ENCODE results near the gene IL2RA. TPM values are rescaled to one million over a fixed set of nuclear protein-coding genes. Genes with fewer than 3 reads are reported as not detected.

IL2RA gene
- total and polyA plus RNA-seq, 2 donors (not counting 3 experiments of a cell fraction or from before 2014, with no cell fraction given), result not detected

- CTCF ChIA-PET, result interaction anchor here (1.2 to 2.6 kb wide), 3 partner anchors 12 to 301 kb away, joined by 3 to 9 read pairs (median 3); partner anchors contain the start of gene RBM17
- Histone ChIP-seq H4K20me1 (replicated peaks; ENCODE audit: control insufficient read depth, extremely low read depth, insufficient read depth, low read length) (peaks cover 6% of the 10 kb centered on the region), H3K79me2 (ENCODE audit: control insufficient read depth, insufficient read depth, low read length) (peaks cover 74% of the 10 kb centered on the region), H2AFZ (ENCODE audit: low read depth, low read length) (no peak overlapping the region), H3K4me3 (replicated peaks in 1 of 3; ENCODE audit: insufficient read depth in 1 of 3, low read depth in 1 of 3, low read length in 3 of 3) (no peak overlapping the region), H3K36me3 (ENCODE audit: control insufficient read depth in 2 of 2, extremely low read depth in 1 of 2, insufficient read depth in 2 of 2, low read length in 2 of 2) (peaks cover 9 to 19% of the 10 kb centered on the region in 2 experiments), H3K4me1 (ENCODE audit: control insufficient read depth, extremely low read depth, insufficient read depth, low read length) (peaks cover 9% of the 10 kb centered on the region), H3K9me3 (replicated peaks; ENCODE audit: control insufficient read depth, insufficient read depth, low read length) (no peaks in the 10 kb centered on the region), H3K27me3 (ENCODE audit: control insufficient read depth in 2 of 2, insufficient read depth in 2 of 2, low read length in 2 of 2) (no peaks in the 10 kb centered on the region), H3K9me1 (replicated peaks; ENCODE audit: control insufficient read depth, extremely low read depth, insufficient read depth, low read length) (no peaks in the 10 kb centered on the region), H3K9ac (replicated peaks; ENCODE audit: extremely low read depth, insufficient read depth, low read length) (no peak overlapping the region), H3K27ac (ENCODE audit: insufficient read depth, low read depth, low read length) (no peak overlapping the region), H3K4me2 (ENCODE audit: insufficient read depth, low read length) (no peak overlapping the region)
- DNase-seq (ENCODE audit: low read depth, low spot score) (no peak), FAIRE-seq (no peak)
- TF ChIP-seq CTCF (IDR thresholded peaks at IDR 0.05; ENCODE audit: extremely low read depth in 1 of 2, insufficient read depth in 1 of 2, low read depth in 1 of 2, low read length in 2 of 2) (no peak), POLR2AphosphoS5 (IDR thresholded peaks at IDR 0.05; ENCODE audit: insufficient read depth, low read depth, low read length) (no peak), MYC (IDR thresholded peaks at IDR 0.05; ENCODE audit: low read depth, low read length) (no peak), POLR2A (IDR thresholded peaks at IDR 0.05; ENCODE audit: low read depth, low read length) (no peak), JUN (IDR thresholded peaks at IDR 0.05; ENCODE audit: borderline replicate concordance, insufficient read depth, insufficient read length, low read depth) (no peak), FOS (IDR thresholded peaks at IDR 0.05; ENCODE audit: borderline replicate concordance, insufficient read depth, low read length) (no peak), MAX (IDR thresholded peaks at IDR 0.05; ENCODE audit: insufficient read depth, insufficient read length) (no peak), EZH2 (IDR thresholded peaks at IDR 0.05; ENCODE audit: borderline replicate concordance, low read depth, low read length, severe bottlenecking) (no peak), GATA2 (IDR thresholded peaks at IDR 0.05; ENCODE audit: insufficient read depth, insufficient read length, low read depth, low read length) (no peak)
- POLR2A ChIA-PET, result no interaction called here
- intact Hi-C loops (cut with micrococcal nuclease) (no loop called here), dilution Hi-C loops (cut with MboI; ENCODE audit: extremely low pct_ligation_motif_present, low sequenced_read_pairs) (no loop called here)
- no TSS peak for BruUV-seq (replicated peaks)
Observed at GRCh38 chr10:6100370-6100769, 38.2 kb upstream of the IL2RA start.

Data from endothelial cell of umbilical vein (primary cell).